K562 (cell line): Measurements from ENCODE around the gene SRP54.

Experiments
- C11orf30 ChIP-seq: fragments of 450-650 bp; IDR thresholded peaks from 2 replicates; pipeline ENCODE4 v1.6.1; 2016; ENCODE audit warnings: low read depth, mild to moderate bottlenecking
- E2F4 ChIP-seq: sonication (generic); formaldehyde crosslinking; IDR thresholded peaks from 2 replicates; pipeline ENCODE4 v1.8.0; 2022; ENCODE audit warnings: mild to moderate bottlenecking, low read depth, missing genetic modification reagents
- EP300 ChIP-seq: IDR thresholded peaks from 2 replicates; pipeline ENCODE4 v1.6.1; 2012; ENCODE audit warnings: low read length, improper control_type of control experiment
- ERF ChIP-seq: fragments of 450-650 bp; formaldehyde crosslinking; IDR thresholded peaks from 2 replicates; pipeline ENCODE4 v1.4.0; 2020; ENCODE audit warnings: mild to moderate bottlenecking, mixed read lengths
- GTF2E2 ChIP-seq: fragments of 200-800 bp; sonication (Bioruptor generic); IDR thresholded peaks from 2 replicates; pipeline ENCODE4 v1.6.1; 2016; ENCODE audit warnings: missing genetic modification characterization, missing compliant biosample characterization
- POLR2A ChIP-seq: fragments of 450-650 bp; conservative IDR thresholded peaks from 2 replicates; pipeline ENCODE4 v1.6.1; 2016
- TBP ChIP-seq: optimal IDR thresholded peaks from 2 replicates; pipeline ENCODE3; 2011; ENCODE audit warnings: low read depth, low read length, improper control_type of control experiment
- TSHZ1 ChIP-seq: fragments of 250-450 bp; sonication (Bioruptor Pico); IDR thresholded peaks from 2 replicates; pipeline ENCODE4 v1.4.0; 2020; ENCODE audit warnings: mild to moderate bottlenecking, moderate library complexity

DNA sequence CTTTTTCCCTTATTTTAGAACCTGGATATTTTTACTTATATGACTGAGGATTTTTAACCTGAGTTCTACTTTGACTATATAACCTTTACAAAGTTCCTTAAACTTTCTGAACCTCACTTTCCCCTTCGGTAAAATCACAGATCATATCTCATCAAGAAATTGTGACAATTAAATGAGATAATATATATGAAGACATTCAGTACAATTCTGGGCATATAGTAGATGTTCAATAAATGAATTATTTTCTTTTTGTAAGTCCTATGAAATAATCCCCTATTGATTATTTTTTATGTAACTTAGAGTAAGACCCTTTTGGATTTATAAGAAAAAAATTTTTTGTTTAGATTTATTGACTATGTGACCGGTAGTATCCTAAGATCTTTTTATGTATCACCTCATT, 45.6 kb downstream of the SRP54 start:
- TF ChIP-seq E2F4 (CRISPR knock-in tag), result no peak
- TF ChIP-seq POLR2A, result no peak
- no peak for TF ChIP-seq ERF (CRISPR knock-in tag)
- TF ChIP-seq TBP, result no peak
- TF ChIP-seq EP300, result no peak
- TF ChIP-seq C11orf30, result no peak
- TF ChIP-seq TSHZ1 (CRISPR knock-in tag), result no peak
- no peak for TF ChIP-seq GTF2E2
